Keratinocyte (primary cell): Measurements from ENCODE around the gene CMIP. TPM values are rescaled to one million over a fixed set of nuclear protein-coding genes. Genes with fewer than 3 reads are reported as not detected.

Experiments
- DNase-seq: peaks from one replicate; pipeline ENCODE4 v3.0.0-alpha.2; 2011; ENCODE audit warnings: low read depth, missing footprints, low spot score
- FAIRE-seq: peaks from 2 replicates; lab custom pipeline; 2011; peaks lifted over from hg19 to GRCh38; lab: Jason Lieb, UNC
- H2AFZ ChIP-seq: 2 replicates; pipeline ENCODE4 v1.6.0; 2012; ENCODE audit warnings: low read length, control low read depth, inconsistent platforms; ENCODE audit not compliant: control insufficient read depth
- H3K27ac ChIP-seq: 2 replicates; pipeline ENCODE4 v1.5.1; 2011; ENCODE audit warnings: low read length; ENCODE audit not compliant: control insufficient read depth, insufficient read depth
- H3K27me3 ChIP-seq: 3 replicates; pipeline ENCODE4 v1.6.0; 2011; ENCODE audit warnings: low read length; ENCODE audit not compliant: control insufficient read depth, insufficient read depth; ENCODE audit errors: extremely low read depth
- H3K36me3 ChIP-seq, 2 experiments: 2 replicates in 1 of 2; 3 replicates in 1 of 2; pipeline ENCODE4 v1.5.1; 2011; ENCODE audit warnings: low read length in 2 of 2, mild to moderate bottlenecking in 1 of 2; ENCODE audit not compliant: control insufficient read depth in 2 of 2, insufficient read depth in 2 of 2; ENCODE audit errors: extremely low read depth in 1 of 2
- H3K4me1 ChIP-seq: 3 replicates; pipeline ENCODE4 v1.5.1; 2011; ENCODE audit warnings: low read length; ENCODE audit not compliant: control insufficient read depth, insufficient read depth; ENCODE audit errors: extremely low read depth
- H3K4me2 ChIP-seq: 3 replicates; pipeline ENCODE4 v1.6.0; 2011; ENCODE audit warnings: low read depth, low read length; ENCODE audit not compliant: control insufficient read depth, insufficient read depth; ENCODE audit errors: extremely low read depth
- H3K4me3 ChIP-seq, 3 experiments: fragments of 200-600 bp in 1 of 3; sonication (generic) in 1 of 3; 2 replicates in 2 of 3; 3 replicates in 1 of 3; pipeline ENCODE4 v1.5.1; 2011 to 2016; ENCODE audit warnings: low read length in 3 of 3, mild to moderate bottlenecking in 3 of 3, control low read depth in 2 of 3, inconsistent platforms in 1 of 3, low read depth in 1 of 3, mixed read lengths in 1 of 3, mixed run types in 1 of 3, moderate library complexity in 1 of 3; ENCODE audit not compliant: control insufficient read depth in 2 of 3, insufficient read depth in 2 of 3; ENCODE audit errors: extremely low read depth in 1 of 3
- H3K79me2 ChIP-seq: 2 replicates; pipeline ENCODE4 v1.6.0; 2012; ENCODE audit warnings: low read length; ENCODE audit not compliant: control insufficient read depth, insufficient read depth
- H3K9ac ChIP-seq: 3 replicates; pipeline ENCODE4 v1.6.0; 2011; ENCODE audit warnings: low read length; ENCODE audit not compliant: control insufficient read depth, insufficient read depth; ENCODE audit errors: extremely low read depth
- H3K9me1 ChIP-seq: 3 replicates; pipeline ENCODE4 v1.6.0; 2011; ENCODE audit warnings: low read length; ENCODE audit not compliant: control insufficient read depth, insufficient read depth; ENCODE audit errors: extremely low read depth
- H3K9me3 ChIP-seq: 2 replicates; pipeline ENCODE4 v1.5.1; 2012; ENCODE audit warnings: low read depth, low read length; ENCODE audit not compliant: control insufficient read depth
- H4K20me1 ChIP-seq: 3 replicates; pipeline ENCODE4 v1.6.0; 2011; ENCODE audit warnings: low read length; ENCODE audit not compliant: control insufficient read depth, insufficient read depth; ENCODE audit errors: extremely low read depth
- CTCF ChIP-seq, 3 experiments: IDR thresholded peaks in 1 of 3; conservative IDR thresholded peaks in 1 of 3; optimal IDR thresholded peaks in 1 of 3; 2 replicates in 2 of 3; 3 replicates in 1 of 3; pipeline versions ENCODE3 to v1.5.1; 2011; ENCODE audit warnings: low read length in 3 of 3, mild to moderate bottlenecking in 3 of 3, moderate library complexity in 2 of 3, control low read depth in 1 of 3, inconsistent platforms in 1 of 3; ENCODE audit not compliant: insufficient read depth in 2 of 3; ENCODE audit errors: extremely low read depth in 1 of 3
- EZH2 ChIP-seq: IDR thresholded peaks from one replicate; pipeline ENCODE4 v1.6.1; 2012; ENCODE audit warnings: inconsistent platforms, mild to moderate bottlenecking, low read length, moderate library complexity
- dilution Hi-C: fragments of 300-500 bp; cut with MboI; formaldehyde crosslinking; loops from one replicate; pipeline ENCODE4 v1.7.0; 2020; ENCODE audit warnings: low sequenced_read_pairs; ENCODE audit not compliant: extremely low pct_ligation_motif_present
- polyA plus RNA-seq, 5 experiments: library from polyadenylated mRNA; depleted of rRNA in 3 of 5; stranded (reverse) in 3 of 5; stranded (forward) in 1 of 5; unstranded in 1 of 5; fragments of >200 nt; gene quantifications; 1 replicate in 1 of 5; 2 replicates in 3 of 5; 3 replicates in 1 of 5; pipeline versions ENCODE4 v1.2.1 to v1.2.3, GENCODE V29; 2011 to 2012; ENCODE audit warnings: missing spikeins in 2 of 5, low read depth in 1 of 5, low replicate concordance in 1 of 5

Gene CMIP
- polyA plus RNA-seq, 1 donor (not counting 4 experiments of a cell fraction or from before 2014, with no cell fraction given): 5.0 TPM

- H4K20me1 ChIP-seq: peaks cover 3% of the 10 kb centered on the region
- H2AFZ ChIP-seq: no peak overlapping the region
- peaks cover 46% of the 10 kb centered on the region for H3K4me1 ChIP-seq
- peak overlapping the region; percentile 94 for H3K27ac ChIP-seq
- FAIRE-seq (no peak), DNase-seq (peak; percentile 61)
- peak overlapping the region; percentile 51 for H3K4me2 ChIP-seq
- no peak overlapping the region for H3K4me3 ChIP-seq
- H3K36me3 ChIP-seq: peaks cover 3 to 21% of the 10 kb centered on the region in 2 experiments
- dilution Hi-C loops: no loop called here
- H3K9me1 ChIP-seq: peaks cover 2% of the 10 kb centered on the region
- TF ChIP-seq EZH2: no peak
- TF ChIP-seq CTCF (optimal IDR thresholded peaks at IDR 0.05 in 1 of 3, IDR thresholded peaks at IDR 0.05 in 1 of 3, conservative IDR thresholded peaks at IDR 0.05 in 1 of 3; ENCODE audit: extremely low read depth in 1 of 3, insufficient read depth in 2 of 3, low read length in 3 of 3): no peak
- H3K79me2 ChIP-seq: peaks cover 30% of the 10 kb centered on the region
- peak overlapping the region; percentile 79 for H3K9ac ChIP-seq
- no peaks in the 10 kb centered on the region for H3K9me3 ChIP-seq
- no peaks in the 10 kb centered on the region for H3K27me3 ChIP-seq
Measured at GRCh38 chr16:81625544-81626153, 181.0 kb downstream of the CMIP start.

GRCh38 chr16:81626181-81626674 is 181.6 kb downstream of the CMIP start:
- H3K9me1 ChIP-seq: peaks cover 2% of the 10 kb centered on the region
- H3K79me2 ChIP-seq: peaks cover 30% of the 10 kb centered on the region
- H4K20me1 ChIP-seq: peaks cover 3% of the 10 kb centered on the region
- no peak overlapping the region for H2AFZ ChIP-seq
- no peak overlapping the region for H3K4me2 ChIP-seq
- H3K9ac ChIP-seq: peak overlapping the region; percentile 79
- H3K4me1 ChIP-seq: peaks cover 40% of the 10 kb centered on the region
- H3K27ac ChIP-seq: peak overlapping the region; percentile 94
- no peak overlapping the region for H3K4me3 ChIP-seq
- peaks cover 3 to 18% of the 10 kb centered on the region in 2 experiments for H3K36me3 ChIP-seq
- H3K9me3 ChIP-seq: no peaks in the 10 kb centered on the region
- DNase-seq (peak; percentile 93), FAIRE-seq (peak; percentile 23)
- no peaks in the 10 kb centered on the region for H3K27me3 ChIP-seq
- dilution Hi-C loops: no loop called here
- TF ChIP-seq EZH2: no peak
- TF ChIP-seq CTCF (optimal IDR thresholded peaks at IDR 0.05 in 1 of 3, IDR thresholded peaks at IDR 0.05 in 1 of 3, conservative IDR thresholded peaks at IDR 0.05 in 1 of 3; ENCODE audit: extremely low read depth in 1 of 3, insufficient read depth in 2 of 3, low read length in 3 of 3): no peak
